MM.1S (cell line): ENCODE measurements around the gene CLEC2D.

Source experiments
- CTCF ChIP-seq: fragments of 300-600 bp; sonication (generic); IDR thresholded peaks from 2 replicates; pipeline ENCODE4 v1.5.1; 2016; ENCODE audit warnings: antibody characterized with exemption, low read length, mixed read lengths
- EZH2phosphoT487 ChIP-seq: fragments of 300-600 bp; sonication (generic); IDR thresholded peaks from 2 replicates; pipeline ENCODE4 v1.6.1; 2018; ENCODE audit warnings: antibody characterized with exemption, low read length

GRCh38 chr12:9732921-9733461 lies 63.5 kb downstream of the CLEC2D start, which contains the start of gene CLECL1:
- TF ChIP-seq CTCF, result no peak
- TF ChIP-seq EZH2phosphoT487, result no peak
